ENCODE measurements around the gene PTPN3.

GRCh38 chr9:109437286-109437685 is 60.8 kb downstream of the PTPN3 start:
- TF ChIP-seq EZH2 (IDR thresholded peaks at IDR 0.05) (no peak), CTCF (IDR thresholded peaks at IDR 0.05) (no peak)
